Activated naive CD8-positive, alpha-beta T cell (primary cell): ENCODE measurements around the gene LRRC30.

Experiments used
- H3K27ac Mint-ChIP-seq: one replicate; pipeline ENCODE4 v1.8.0; 2021; ENCODE audit warnings: mixed read lengths
- H3K27me3 Mint-ChIP-seq: one replicate; pipeline ENCODE4 v1.8.0; 2021; ENCODE audit warnings: mixed read lengths
- H3K36me3 Mint-ChIP-seq: one replicate; pipeline ENCODE4 v1.8.0; 2021; ENCODE audit warnings: mixed read lengths
- H3K4me1 Mint-ChIP-seq: one replicate; pipeline ENCODE4 v1.8.0; 2021; ENCODE audit warnings: low read depth, mixed read lengths
- H3K4me3 Mint-ChIP-seq: one replicate; pipeline ENCODE4 v1.8.0; 2021; ENCODE audit warnings: mild to moderate bottlenecking, mixed read lengths
- H3K9me3 Mint-ChIP-seq: one replicate; pipeline ENCODE4 v1.8.0; 2021; ENCODE audit warnings: low read depth, mixed read lengths

Gene LRRC30

GRCh38 chr18:7224198-7224597 is 6.7 kb upstream of the LRRC30 start:
- no peaks in the 10 kb centered on the region for H3K9me3 Mint-ChIP-seq
- no peaks in the 10 kb centered on the region for H3K27me3 Mint-ChIP-seq
- H3K4me3 Mint-ChIP-seq = no peak overlapping the region
- H3K36me3 Mint-ChIP-seq = no peaks in the 10 kb centered on the region
- no peak overlapping the region for H3K27ac Mint-ChIP-seq
- no peaks in the 10 kb centered on the region for H3K4me1 Mint-ChIP-seq

GRCh38 chr18:7232218-7232617 is 1.3 kb downstream of the LRRC30 start:
- Mint-ChIP-seq H3K27me3 (no peaks in the 10 kb centered on the region), H3K4me3 (no peak overlapping the region), H3K36me3 (no peaks in the 10 kb centered on the region), H3K27ac (no peak overlapping the region), H3K4me1 (no peaks in the 10 kb centered on the region), H3K9me3 (no peaks in the 10 kb centered on the region)

GRCh38 chr18:7233134-7233810 is 2.4 kb downstream of the LRRC30 start:
- H3K4me3 Mint-ChIP-seq = no peak overlapping the region
- no peaks in the 10 kb centered on the region for H3K4me1 Mint-ChIP-seq
- no peak overlapping the region for H3K27ac Mint-ChIP-seq
- no peaks in the 10 kb centered on the region for H3K27me3 Mint-ChIP-seq
- H3K36me3 Mint-ChIP-seq = no peaks in the 10 kb centered on the region
- H3K9me3 Mint-ChIP-seq = no peaks in the 10 kb centered on the region

- Mint-ChIP-seq H3K4me1 (no peaks in the 10 kb centered on the region), H3K4me3 (no peak overlapping the region), H3K27ac (no peak overlapping the region), H3K36me3 (no peaks in the 10 kb centered on the region), H3K27me3 (no peaks in the 10 kb centered on the region), H3K9me3 (no peaks in the 10 kb centered on the region)
Measured at GRCh38 chr18:7234091-7234490, 3.2 kb downstream of the LRRC30 start.

- Mint-ChIP-seq H3K36me3 (no peaks in the 10 kb centered on the region), H3K27ac (no peak overlapping the region), H3K9me3 (no peaks in the 10 kb centered on the region), H3K4me1 (no peaks in the 10 kb centered on the region), H3K27me3 (no peaks in the 10 kb centered on the region), H3K4me3 (no peak overlapping the region)
Measured at GRCh38 chr18:7234956-7235355, 4.1 kb downstream of the LRRC30 start.

- no peaks in the 10 kb centered on the region for H3K4me1 Mint-ChIP-seq
- no peak overlapping the region for H3K27ac Mint-ChIP-seq
- no peaks in the 10 kb centered on the region for H3K27me3 Mint-ChIP-seq
- H3K4me3 Mint-ChIP-seq = no peak overlapping the region
- no peaks in the 10 kb centered on the region for H3K36me3 Mint-ChIP-seq
- no peaks in the 10 kb centered on the region for H3K9me3 Mint-ChIP-seq
Measured at GRCh38 chr18:7236072-7236471, 5.2 kb downstream of the LRRC30 start.

GRCh38 chr18:7236933-7237332 is 6.0 kb downstream of the LRRC30 start:
- Mint-ChIP-seq H3K27me3 (no peaks in the 10 kb centered on the region), H3K36me3 (no peaks in the 10 kb centered on the region)

GRCh38 chr18:7237673-7238272 is 6.9 kb downstream of the LRRC30 start:
- H3K4me3 Mint-ChIP-seq = no peak overlapping the region
- no peaks in the 10 kb centered on the region for H3K4me1 Mint-ChIP-seq
- H3K9me3 Mint-ChIP-seq = no peaks in the 10 kb centered on the region
- no peaks in the 10 kb centered on the region for H3K36me3 Mint-ChIP-seq
- no peaks in the 10 kb centered on the region for H3K27me3 Mint-ChIP-seq
- H3K27ac Mint-ChIP-seq = no peak overlapping the region

More at GRCh38 chr18:7236933-7237332, 6.0 kb downstream of the LRRC30 start:
- no peak overlapping the region for H3K27ac Mint-ChIP-seq
- H3K4me1 Mint-ChIP-seq = no peaks in the 10 kb centered on the region
- H3K4me3 Mint-ChIP-seq = no peak overlapping the region
- H3K9me3 Mint-ChIP-seq = no peaks in the 10 kb centered on the region

- H3K27ac Mint-ChIP-seq = no peak overlapping the region
- no peak overlapping the region for H3K4me3 Mint-ChIP-seq
- no peaks in the 10 kb centered on the region for H3K36me3 Mint-ChIP-seq
- H3K27me3 Mint-ChIP-seq = no peaks in the 10 kb centered on the region
- H3K9me3 Mint-ChIP-seq = peaks cover 7% of the 10 kb centered on the region
- H3K4me1 Mint-ChIP-seq = no peaks in the 10 kb centered on the region
Measured at GRCh38 chr18:7242926-7243325, 12.0 kb downstream of the LRRC30 start.

- no peaks in the 10 kb centered on the region for H3K4me1 Mint-ChIP-seq
- H3K36me3 Mint-ChIP-seq = no peaks in the 10 kb centered on the region
- peaks cover 7% of the 10 kb centered on the region for H3K9me3 Mint-ChIP-seq
- H3K27me3 Mint-ChIP-seq = no peaks in the 10 kb centered on the region
- H3K27ac Mint-ChIP-seq = no peak overlapping the region
- H3K4me3 Mint-ChIP-seq = no peak overlapping the region
Measured at GRCh38 chr18:7248877-7249276, 18.0 kb downstream of the LRRC30 start.

GRCh38 chr18:7254163-7254562 is 23.3 kb downstream of the LRRC30 start:
- Mint-ChIP-seq H3K4me3 (no peak overlapping the region), H3K27me3 (peaks cover 2% of the 10 kb centered on the region), H3K9me3 (no peaks in the 10 kb centered on the region)

GRCh38 chr18:7255054-7255453 is 24.2 kb downstream of the LRRC30 start:
- H3K27ac Mint-ChIP-seq = no peak overlapping the region
- no peak overlapping the region for H3K4me3 Mint-ChIP-seq
- no peaks in the 10 kb centered on the region for H3K36me3 Mint-ChIP-seq
- H3K9me3 Mint-ChIP-seq = no peaks in the 10 kb centered on the region
- H3K27me3 Mint-ChIP-seq = peaks cover 2% of the 10 kb centered on the region
- no peaks in the 10 kb centered on the region for H3K4me1 Mint-ChIP-seq

More at GRCh38 chr18:7254163-7254562, 23.3 kb downstream of the LRRC30 start:
- Mint-ChIP-seq H3K27ac (no peak overlapping the region), H3K4me1 (no peaks in the 10 kb centered on the region), H3K36me3 (no peaks in the 10 kb centered on the region)

GRCh38 chr18:7255643-7256042 is 24.8 kb downstream of the LRRC30 start:
- Mint-ChIP-seq H3K9me3 (no peaks in the 10 kb centered on the region), H3K4me3 (no peak overlapping the region), H3K27me3 (peaks cover 2% of the 10 kb centered on the region), H3K36me3 (no peaks in the 10 kb centered on the region), H3K4me1 (no peaks in the 10 kb centered on the region), H3K27ac (no peak overlapping the region)

- Mint-ChIP-seq H3K4me1 (no peaks in the 10 kb centered on the region), H3K27me3 (peaks cover 2% of the 10 kb centered on the region), H3K36me3 (no peaks in the 10 kb centered on the region), H3K27ac (no peak overlapping the region), H3K4me3 (no peak overlapping the region), H3K9me3 (no peaks in the 10 kb centered on the region)
Measured at GRCh38 chr18:7256618-7257425, 25.9 kb downstream of the LRRC30 start.

- H3K4me3 Mint-ChIP-seq = no peak overlapping the region
- peaks cover 2% of the 10 kb centered on the region for H3K27me3 Mint-ChIP-seq
- H3K9me3 Mint-ChIP-seq = no peaks in the 10 kb centered on the region
- no peaks in the 10 kb centered on the region for H3K36me3 Mint-ChIP-seq
- no peaks in the 10 kb centered on the region for H3K4me1 Mint-ChIP-seq
- H3K27ac Mint-ChIP-seq = no peak overlapping the region
Measured at GRCh38 chr18:7257426-7257740, 26.5 kb downstream of the LRRC30 start.
